ENCODE results near the gene ACTMAP. TPM values are rescaled to one million over a fixed set of nuclear protein-coding genes. Genes with fewer than 3 reads are reported as not detected.

ACTMAP gene
- total RNA-seq, 4 donors from 2014 or later: 2.5 to 7.1 (median 4.3) TPM

GRCh38 chr19:40724315-40724714 lies 26.0 kb downstream of the ACTMAP start:
- H3K4me1 ChIP-seq: peaks cover 0 to 64% (median 40%) of the 10 kb centered on the region in 4 donors
- WGBS, 2 donors: 80 to 91% methylated on average over 4 of the region's 4 CpGs
- DNase-seq (ENCODE audit: low spot score in 2 of 2): no peak
- no peaks in the 10 kb centered on the region for H3K27me3 ChIP-seq
- peak overlapping the region in 2 of 4 donors; percentile 52 to 77 for H3K27ac ChIP-seq
- H3K36me3 ChIP-seq: peaks cover 3 to 67% (median 32%) of the 10 kb centered on the region in 3 donors
- no peak overlapping the region for H3K4me3 ChIP-seq
- TF ChIP-seq POLR2A (IDR thresholded peaks at IDR 0.05) (no peak), EP300 (IDR thresholded peaks at IDR 0.05) (no peak), CTCF (IDR thresholded peaks at IDR 0.05) (no peak)
- peaks cover 0 to 3% (median 0%) of the 10 kb centered on the region in 4 donors for H3K9me3 ChIP-seq

DNA sequence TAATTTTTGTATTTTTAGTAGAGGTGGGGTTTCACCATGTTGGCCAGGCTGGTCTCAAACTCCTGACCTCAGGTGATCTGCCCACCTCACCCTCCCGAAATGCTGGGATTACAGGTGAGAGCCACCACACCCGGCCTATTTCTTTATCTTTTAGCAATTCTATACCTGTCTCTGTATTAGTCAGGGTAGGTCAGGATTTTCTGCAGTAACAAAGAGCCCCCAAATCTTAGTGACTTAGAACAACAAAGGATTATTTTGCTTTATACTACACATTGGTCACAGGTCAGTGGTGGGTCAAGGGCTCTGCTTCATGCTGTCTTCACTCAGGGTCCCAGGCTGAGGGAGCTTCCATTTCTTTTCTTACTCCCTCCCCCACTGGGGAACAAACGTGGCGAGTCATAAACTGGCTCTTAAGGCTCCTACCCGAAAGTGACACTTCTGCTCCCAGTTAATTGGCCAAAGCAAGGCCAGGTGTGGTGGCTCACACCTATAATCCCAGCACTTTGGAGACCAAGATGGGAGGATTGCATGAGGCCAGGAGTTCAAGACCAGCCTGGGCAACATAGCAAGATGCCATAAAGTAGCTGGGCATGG lies 26.5 kb downstream of the ACTMAP start:
- Histone ChIP-seq H3K36me3 (peaks cover 3 to 62% (median 27%) of the 10 kb centered on the region in 3 donors), H3K27me3 (no peaks in the 10 kb centered on the region), H3K27ac (peak overlapping the region in 2 of 4 donors; percentile 1 to 77), H3K4me1 (peaks cover 0 to 64% (median 40%) of the 10 kb centered on the region in 4 donors), H3K4me3 (no peak overlapping the region), H3K9me3 (peaks cover 0 to 3% (median 0%) of the 10 kb centered on the region in 4 donors)
- 84 to 93% methylated on average over 5 of the region's 5 CpGs for WGBS, 2 donors
- no peak for DNase-seq (ENCODE audit: low spot score in 2 of 2)
- no peak for TF ChIP-seq CTCF (IDR thresholded peaks at IDR 0.05)
- no peak for TF ChIP-seq POLR2A (IDR thresholded peaks at IDR 0.05)
- TF ChIP-seq EP300 (IDR thresholded peaks at IDR 0.05): no peak

DNA sequence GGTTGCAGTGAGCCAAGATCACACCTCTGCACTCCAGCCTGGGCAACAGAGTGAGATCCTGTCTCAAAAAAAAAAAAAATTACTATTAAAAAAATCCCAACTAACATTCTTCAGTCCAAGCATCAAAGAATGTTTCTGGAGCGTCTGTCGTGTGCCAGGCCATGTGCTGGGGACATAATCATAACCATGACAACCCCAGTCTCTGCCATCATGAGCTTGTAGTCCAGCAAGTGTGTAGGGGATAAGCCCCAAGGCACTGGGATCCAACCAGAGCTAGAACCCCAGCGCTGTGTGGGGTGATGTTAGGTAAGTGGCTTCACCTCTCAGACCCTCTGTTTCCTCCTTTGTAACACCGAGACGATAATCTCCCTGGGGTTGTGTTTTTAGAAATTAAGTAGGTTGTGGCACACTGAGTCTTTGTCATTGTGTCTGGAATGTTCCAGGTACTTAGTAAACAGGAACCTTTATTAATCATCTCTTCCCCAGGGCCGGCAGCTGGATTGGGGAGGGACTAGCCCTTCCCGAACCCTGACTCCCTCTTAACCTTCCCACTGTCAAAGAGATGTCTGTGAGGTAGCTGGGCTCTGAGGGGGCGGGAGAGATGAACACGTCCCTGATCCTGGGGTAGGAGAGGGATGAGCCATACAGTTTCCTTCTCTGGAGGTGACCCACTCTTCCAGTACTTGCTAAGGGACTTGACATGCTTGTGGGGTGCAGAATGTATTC lies 28.2 kb downstream of the ACTMAP start:
- DNase-seq (ENCODE audit: low spot score in 2 of 2): no peak
- Histone ChIP-seq H3K27ac (peak overlapping the region; percentile 92 to 99 (median 94)), H3K4me1 (peaks cover 0 to 64% (median 40%) of the 10 kb centered on the region in 4 donors), H3K9me3 (no peaks in the 10 kb centered on the region), H3K36me3 (peaks cover 3 to 45% (median 13%) of the 10 kb centered on the region in 3 donors), H3K4me3 (peak overlapping the region in 2 of 4 donors; percentile 75 to 81), H3K27me3 (no peaks in the 10 kb centered on the region)
- TF ChIP-seq CTCF (IDR thresholded peaks at IDR 0.05): no peak
- no peak for TF ChIP-seq POLR2A (IDR thresholded peaks at IDR 0.05)
- no peak for TF ChIP-seq EP300 (IDR thresholded peaks at IDR 0.05)
- WGBS, 2 donors: 45 to 58% methylated on average over 9 of the region's 9 CpGs

DNA sequence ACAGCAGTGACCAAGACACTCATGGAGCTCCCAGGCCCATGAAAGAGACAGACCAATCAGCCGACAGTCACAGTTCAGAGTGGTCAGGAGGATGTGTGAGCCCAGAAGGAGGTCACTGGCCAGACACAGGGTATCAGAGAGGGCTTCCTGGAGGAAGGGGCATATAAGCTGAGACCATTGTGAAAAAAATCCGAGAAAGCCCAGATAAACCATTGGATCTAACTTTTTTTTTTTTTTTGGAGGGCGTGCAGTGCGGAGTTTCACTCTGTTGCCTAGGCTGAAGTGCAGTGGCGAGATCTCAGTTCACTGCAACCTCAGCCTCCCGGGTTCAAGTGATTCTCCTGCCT lies 29.2 kb downstream of the ACTMAP start:
- DNase-seq (ENCODE audit: low spot score in 2 of 2): no peak
- peak overlapping the region; percentile 92 to 99 (median 94) for H3K27ac ChIP-seq
- TF ChIP-seq CTCF (IDR thresholded peaks at IDR 0.05) (no peak), POLR2A (IDR thresholded peaks at IDR 0.05) (no peak), EP300 (IDR thresholded peaks at IDR 0.05) (no peak)
- peak overlapping the region; percentile 63 to 81 (median 74) for H3K4me3 ChIP-seq
- H3K27me3 ChIP-seq: no peaks in the 10 kb centered on the region
- 76 to 89% methylated on average over 6 of the region's 6 CpGs for WGBS, 2 donors
- no peaks in the 10 kb centered on the region for H3K9me3 ChIP-seq
- peaks cover 0 to 66% (median 40%) of the 10 kb centered on the region in 4 donors for H3K4me1 ChIP-seq
- H3K36me3 ChIP-seq: peaks cover 3 to 35% (median 5%) of the 10 kb centered on the region in 3 donors

DNA sequence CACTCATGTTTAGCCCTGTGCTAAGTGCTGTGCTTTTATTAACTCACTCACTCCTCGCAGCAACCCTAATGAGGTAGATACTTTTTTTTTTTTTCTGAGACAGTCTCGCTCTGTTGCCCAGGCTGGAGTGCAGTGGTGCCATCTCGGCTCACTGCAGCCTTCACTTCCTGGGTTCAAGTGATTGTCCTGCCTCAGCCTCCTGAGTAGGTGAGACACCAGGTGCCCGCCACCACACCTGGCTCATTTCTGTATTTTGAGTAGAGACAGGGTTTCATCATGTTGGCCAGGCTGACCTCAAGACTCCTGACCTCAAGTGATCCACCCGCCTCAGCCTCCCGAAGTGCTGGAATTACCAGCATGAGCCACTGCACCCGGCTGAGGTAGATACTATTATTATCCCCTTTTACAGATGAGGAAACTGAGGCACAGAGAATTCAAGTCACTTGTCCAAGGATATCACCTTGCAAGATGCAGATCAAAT lies 30.8 kb downstream of the ACTMAP start:
- H3K36me3 ChIP-seq: peaks cover 0 to 19% (median 3%) of the 10 kb centered on the region in 3 donors
- peak overlapping the region; percentile 92 to 99 (median 94) for H3K27ac ChIP-seq
- DNase-seq (ENCODE audit: low spot score in 2 of 2): no peak
- no peaks in the 10 kb centered on the region for H3K27me3 ChIP-seq
- 37 to 39% methylated on average over 7 of the region's 7 CpGs for WGBS, 2 donors
- peaks cover 0 to 65% (median 35%) of the 10 kb centered on the region in 4 donors for H3K4me1 ChIP-seq
- H3K9me3 ChIP-seq: no peaks in the 10 kb centered on the region
- TF ChIP-seq EP300 (IDR thresholded peaks at IDR 0.05) (no peak), CTCF (IDR thresholded peaks at IDR 0.05) (no peak), POLR2A (IDR thresholded peaks at IDR 0.05) (no peak)
- H3K4me3 ChIP-seq: peak overlapping the region; percentile 63 to 81 (median 74)
